Activated naive CD4-positive, alpha-beta T cell treated with anti-CD3 and anti-CD28 coated beads for 36 hours (primary cell): ENCODE measurements around the gene FARP2. TPM values are rescaled to one million over a fixed set of nuclear protein-coding genes. Genes with fewer than 3 reads are reported as not detected.

ENCODE experiments used
- CTCF ChIA-PET: fragments of 350-600 bp; sonication (Branson Sonifier 250); formaldehyde crosslinking; loops from one replicate; lab custom pipeline; 2021; ENCODE audit warnings: antibody characterized with exemption; lab: Charles Lee
- DNase-seq: peaks from one replicate; pipeline ENCODE4 v3.0.0-alpha.2; 2020
- H3K27ac Mint-ChIP-seq: one replicate; pipeline ENCODE4 v1.8.0; 2021; ENCODE audit warnings: mild to moderate bottlenecking, mixed read lengths
- H3K27me3 Mint-ChIP-seq: one replicate; pipeline ENCODE4 v1.8.0; 2021; ENCODE audit warnings: low read depth, mixed read lengths
- H3K36me3 Mint-ChIP-seq: one replicate; pipeline ENCODE4 v1.8.0; 2021; ENCODE audit warnings: low read depth, mixed read lengths
- H3K4me1 Mint-ChIP-seq: one replicate; pipeline ENCODE4 v1.8.0; 2021; ENCODE audit warnings: low read depth, mixed read lengths
- H3K4me3 Mint-ChIP-seq: one replicate; pipeline ENCODE4 v1.8.0; 2021; ENCODE audit warnings: mild to moderate bottlenecking, moderate library complexity, mixed read lengths
- H3K9me3 Mint-ChIP-seq: one replicate; pipeline ENCODE4 v1.8.0; 2021; ENCODE audit warnings: mixed read lengths
- intact Hi-C: fragments of 100-400 bp; cut with micrococcal nuclease; formaldehyde crosslinking; loops from one replicate; pipeline ENCODE4 v1.15.1; 2023
- total RNA-seq, 2 experiments: library from RNA; stranded (reverse); gene quantifications; one replicate each; pipeline ENCODE4 v1.2.3, GENCODE V29; 2021

FARP2 gene
- total RNA-seq = 10 to 100 TPM; 19.5 to 19.6 TPM

DNA sequence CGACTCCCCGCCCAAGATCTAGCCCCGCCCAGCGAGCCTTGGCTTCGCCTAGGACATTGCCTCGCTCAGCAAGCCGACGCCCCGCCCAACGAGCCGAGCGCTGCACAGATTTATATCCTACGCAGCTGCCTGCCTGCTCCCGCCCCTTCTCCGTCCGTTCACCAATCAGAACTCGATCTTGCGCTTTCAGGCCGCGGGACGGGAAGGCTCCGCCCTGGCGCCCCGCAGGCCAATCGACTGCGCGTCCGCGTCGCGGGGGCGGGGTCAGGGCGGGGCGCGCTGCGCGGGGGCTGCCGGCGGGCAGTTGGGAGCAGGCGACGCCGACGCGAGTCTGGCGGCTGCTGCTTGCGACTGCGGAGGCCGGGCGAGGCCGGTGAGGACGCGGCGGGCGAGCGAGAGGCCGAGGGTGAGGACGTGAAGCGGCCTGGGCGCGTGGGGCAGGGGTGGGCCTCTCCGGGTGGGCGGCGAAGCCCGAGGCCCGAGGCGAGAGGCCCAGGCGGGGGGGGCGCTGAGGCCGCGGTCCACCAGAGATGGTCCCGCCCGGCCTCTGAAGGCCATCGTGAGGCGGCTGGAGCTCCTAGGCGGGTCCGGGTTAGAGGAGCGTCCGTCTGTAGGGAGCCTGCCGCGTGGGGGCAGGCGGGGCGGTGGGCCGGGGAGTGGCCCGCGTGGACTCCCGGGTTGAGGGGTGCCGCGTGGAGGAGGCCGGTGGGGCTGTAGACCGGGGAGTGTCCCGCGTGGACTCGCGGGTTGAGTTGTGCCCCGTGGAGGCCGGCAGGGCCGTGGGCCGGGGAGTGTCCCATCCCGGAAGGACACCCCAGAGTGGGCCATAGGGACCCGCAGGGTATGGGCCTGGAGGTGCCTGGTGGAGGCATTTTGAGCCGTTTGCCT lies at the start of gene FARP2:
Gene FARP2, plus strand, starts transcription at position 303 of the 888 bp plus-strand sequence. CDS start 16,823 bp downstream, outside the sequence.
- Mint-ChIP-seq H3K36me3 (peaks cover 18% of the 10 kb centered on the region), H3K4me3 (peak within 1 kb of the TSS; percentile 78), H3K4me1 (peaks cover 27% of the 10 kb centered on the region), H3K27me3 (no peaks in the 10 kb centered on the region), H3K9me3 (no peaks in the 10 kb centered on the region), H3K27ac (peak within 1 kb of the TSS; percentile 76)
- CTCF ChIA-PET = no interaction called here
- intact Hi-C loops = loop anchor here (1.0 to 5.0 kb wide), 7 partner anchors 41 to 789 kb away; partner anchors contain the start of genes DTYMK, HDLBP, ING5 and PPP1R7
- DNase-seq = peak; percentile 99

DNA sequence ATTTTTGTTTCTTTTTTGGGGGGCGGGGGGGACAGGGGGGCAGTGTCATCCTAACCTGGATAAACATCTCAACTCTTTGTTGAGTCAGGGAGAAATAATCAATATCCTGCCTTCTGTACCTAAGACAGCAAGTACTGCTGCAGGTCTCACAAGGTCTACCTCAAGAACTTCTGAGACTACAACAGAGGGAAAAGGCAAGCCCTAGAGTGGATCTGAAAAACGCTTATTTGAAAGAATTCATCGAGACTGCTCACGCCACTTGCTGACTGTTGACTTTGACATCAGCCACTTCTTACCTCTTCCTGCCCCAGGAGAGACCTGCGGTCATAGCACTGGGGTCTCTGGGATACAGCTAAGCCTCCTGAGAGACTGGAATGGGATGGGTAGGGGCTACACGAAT lies 49.0 kb upstream of the FARP2 start:
- no peak overlapping the region for H3K27ac Mint-ChIP-seq
- DNase-seq = no peak
- H3K4me3 Mint-ChIP-seq = no peak overlapping the region
- H3K36me3 Mint-ChIP-seq = no peaks in the 10 kb centered on the region
- CTCF ChIA-PET = no interaction called here
- no peaks in the 10 kb centered on the region for H3K27me3 Mint-ChIP-seq
- no peaks in the 10 kb centered on the region for H3K9me3 Mint-ChIP-seq
- intact Hi-C loops = no loop called here
- peaks cover 65% of the 10 kb centered on the region for H3K4me1 Mint-ChIP-seq

DNA sequence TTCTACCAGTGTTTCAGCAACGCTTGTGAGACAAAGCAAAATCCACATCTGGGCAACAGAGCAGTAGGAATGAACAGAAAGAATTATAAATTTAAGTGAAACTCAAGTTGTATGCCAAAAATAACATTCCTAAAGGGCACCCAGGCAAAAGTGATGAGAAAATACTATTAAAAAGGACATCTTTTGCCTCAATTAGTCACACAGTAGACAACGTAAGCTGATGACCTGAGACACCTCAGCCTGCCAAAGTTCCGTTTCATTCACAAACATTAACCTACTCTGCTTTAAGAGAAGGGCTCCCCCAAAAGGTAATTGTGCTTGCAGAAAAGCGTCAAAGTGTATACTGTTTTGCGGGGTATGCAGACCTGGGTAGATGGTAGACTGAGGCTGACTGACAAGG lies 47.8 kb upstream of the FARP2 start:
- CTCF ChIA-PET = no interaction called here
- Mint-ChIP-seq H3K4me1 (peaks cover 69% of the 10 kb centered on the region), H3K9me3 (no peaks in the 10 kb centered on the region), H3K4me3 (no peak overlapping the region), H3K27me3 (no peaks in the 10 kb centered on the region), H3K27ac (no peak overlapping the region), H3K36me3 (no peaks in the 10 kb centered on the region)
- intact Hi-C loops = no loop called here
- DNase-seq = no peak

DNA sequence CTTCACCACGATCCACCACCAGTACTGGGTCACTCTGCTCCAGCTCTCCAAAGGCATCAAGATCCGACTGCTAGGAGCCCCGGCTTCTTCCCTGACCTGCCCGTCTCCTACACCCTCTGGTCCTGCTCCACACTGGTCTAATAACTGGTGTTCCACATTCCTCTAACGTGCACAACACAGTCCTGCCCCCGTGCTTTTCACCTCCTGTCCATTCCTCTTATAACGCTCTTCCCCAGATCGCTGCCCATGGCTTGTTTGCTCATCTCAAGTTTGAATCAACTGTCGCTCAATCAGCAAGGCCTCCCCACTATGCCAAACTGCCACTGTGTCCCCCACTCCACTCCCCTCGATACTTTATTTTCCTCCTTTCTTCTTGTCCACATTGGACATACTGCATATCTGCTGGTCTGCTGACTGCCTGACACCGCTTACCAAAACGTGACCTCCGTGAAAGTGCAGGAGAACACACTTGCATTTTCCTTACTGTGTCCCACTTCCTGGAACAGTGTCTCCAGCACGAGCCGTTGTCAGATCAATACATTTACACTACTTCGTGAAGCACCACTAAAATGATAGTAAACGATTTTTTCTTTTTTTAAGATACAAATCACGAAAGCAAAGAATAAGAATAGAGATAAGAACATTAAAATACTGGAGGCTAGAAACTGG lies 47.1 kb upstream of the FARP2 start:
- H3K4me3 Mint-ChIP-seq = no peak overlapping the region
- CTCF ChIA-PET = no interaction called here
- H3K36me3 Mint-ChIP-seq = peaks cover 2% of the 10 kb centered on the region
- intact Hi-C loops = no loop called here
- no peaks in the 10 kb centered on the region for H3K9me3 Mint-ChIP-seq
- no peak for DNase-seq
- peaks cover 73% of the 10 kb centered on the region for H3K4me1 Mint-ChIP-seq
- H3K27me3 Mint-ChIP-seq = no peaks in the 10 kb centered on the region
- H3K27ac Mint-ChIP-seq = peak overlapping the region; percentile 84

- Mint-ChIP-seq H3K36me3 (peaks cover 2% of the 10 kb centered on the region), H3K27ac (peak overlapping the region; percentile 84), H3K27me3 (no peaks in the 10 kb centered on the region), H3K4me3 (peak overlapping the region; percentile 41), H3K9me3 (no peaks in the 10 kb centered on the region), H3K4me1 (peaks cover 73% of the 10 kb centered on the region)
- peak; percentile 84 for DNase-seq
- CTCF ChIA-PET = no interaction called here
- intact Hi-C loops = no loop called here
These were observed 46.4 kb upstream of the FARP2 start for GRCh38 chr2:241309684-241310117.

GRCh38 chr2:241310917-241311566 lies 45.0 kb upstream of the FARP2 start:
- H3K27ac Mint-ChIP-seq = peak overlapping the region; percentile 77
- intact Hi-C loops = no loop called here

GRCh38 chr2:241312082-241312481 lies 44.0 kb upstream of the FARP2 start:
- CTCF ChIA-PET = no interaction called here
- Mint-ChIP-seq H3K9me3 (no peaks in the 10 kb centered on the region), H3K27me3 (no peaks in the 10 kb centered on the region), H3K36me3 (peaks cover 10% of the 10 kb centered on the region), H3K27ac (no peak overlapping the region), H3K4me3 (no peak overlapping the region), H3K4me1 (peaks cover 66% of the 10 kb centered on the region)
- intact Hi-C loops = no loop called here
- no peak for DNase-seq

More at GRCh38 chr2:241310917-241311566, 45.0 kb upstream of the FARP2 start:
- CTCF ChIA-PET = no interaction called here
- Mint-ChIP-seq H3K4me3 (no peak overlapping the region), H3K36me3 (peaks cover 2% of the 10 kb centered on the region), H3K9me3 (no peaks in the 10 kb centered on the region), H3K4me1 (peaks cover 66% of the 10 kb centered on the region), H3K27me3 (no peaks in the 10 kb centered on the region)
- no peak for DNase-seq

DNA sequence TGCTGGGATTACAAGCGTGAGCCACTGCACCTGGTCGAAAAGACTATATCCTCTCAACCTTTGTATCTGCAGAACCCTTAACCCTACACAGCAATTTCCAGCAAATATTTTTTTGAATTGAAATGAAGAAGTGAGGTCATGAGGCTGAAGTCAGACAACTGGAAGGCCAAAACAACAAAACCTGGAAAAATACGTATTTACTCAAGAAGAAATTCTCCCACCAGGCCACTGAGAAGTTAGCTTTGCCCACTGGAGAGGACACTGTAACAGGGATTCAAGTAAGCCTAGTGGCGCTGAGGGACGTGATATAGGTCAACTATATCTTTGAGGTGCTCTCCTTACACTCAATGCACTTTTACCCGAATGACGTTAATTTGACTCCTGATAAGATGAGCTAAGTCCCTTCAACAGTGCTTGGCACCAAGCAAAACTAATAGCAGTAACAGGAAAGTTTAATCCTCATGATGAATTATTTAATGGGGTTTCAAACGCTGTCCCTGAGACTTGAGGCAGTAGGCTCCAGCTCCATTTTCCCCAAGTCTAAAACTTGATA lies 42.5 kb upstream of the FARP2 start:
- peak overlapping the region; percentile 30 for H3K27ac Mint-ChIP-seq
- CTCF ChIA-PET = no interaction called here
- H3K27me3 Mint-ChIP-seq = no peaks in the 10 kb centered on the region
- peaks cover 70% of the 10 kb centered on the region for H3K4me1 Mint-ChIP-seq
- peak overlapping the region; percentile 100 for H3K4me3 Mint-ChIP-seq
- no peak for DNase-seq
- H3K9me3 Mint-ChIP-seq = no peaks in the 10 kb centered on the region
- peaks cover 21% of the 10 kb centered on the region for H3K36me3 Mint-ChIP-seq
- intact Hi-C loops = loop anchor here (2.0 kb wide), 4 partner anchors 41 to 753 kb away; partner anchors contain the start of genes DUSP28 and MTERF4

GRCh38 chr2:241314226-241315092 lies 41.6 kb upstream of the FARP2 start:
- intact Hi-C loops = loop anchor here (1.0 to 5.0 kb wide), 14 partner anchors 42 to 1177 kb away; partner anchors contain the start of genes ATG4B, CAPN10, COPS9 and DTYMK
- peak overlapping the region; percentile 100 for H3K27ac Mint-ChIP-seq
- peaks cover 70% of the 10 kb centered on the region for H3K4me1 Mint-ChIP-seq
- no peaks in the 10 kb centered on the region for H3K27me3 Mint-ChIP-seq
- peak; percentile 40 for DNase-seq
- H3K9me3 Mint-ChIP-seq = no peaks in the 10 kb centered on the region
- peak overlapping the region; percentile 100 for H3K4me3 Mint-ChIP-seq
- CTCF ChIA-PET = interaction anchor here (1.2 kb wide), 1 partner anchor 372 kb away, joined by 3 read pairs; the partner anchor contains the start of gene DTYMK
- peaks cover 24% of the 10 kb centered on the region for H3K36me3 Mint-ChIP-seq

- Mint-ChIP-seq H3K4me3 (peak within 1 kb of the TSS; percentile 100), H3K4me1 (peaks cover 71% of the 10 kb centered on the region), H3K9me3 (no peaks in the 10 kb centered on the region), H3K27ac (peak within 1 kb of the TSS; percentile 100), H3K36me3 (peaks cover 29% of the 10 kb centered on the region), H3K27me3 (no peaks in the 10 kb centered on the region)
- DNase-seq = peak; percentile 100
- CTCF ChIA-PET = interaction anchor here (0.7 to 1.2 kb wide), 2 partner anchors 159 to 371 kb away, joined by 3 read pairs; partner anchors contain the start of gene DTYMK
- intact Hi-C loops = loop anchor here (1.0 to 5.0 kb wide), 14 partner anchors 41 to 1178 kb away; partner anchors contain the start of genes ATG4B, CAPN10, COPS9 and DTYMK
These were observed 40.8 kb upstream of the FARP2 start, which contains the start of gene HDLBP for GRCh38 chr2:241315093-241315878. Gene HDLBP (minus strand): TSS chr2:241315672. CDS start chr2:241266869, 48,803 bp downstream.
